ENCODE results near the gene SUMO1.
A peak's percentile ranks its signal among the peaks of the same experiment; 100 is the strongest.
"Not testable (repeated sequence)": the region's sequence is repeated elsewhere in the genome, so short reads cannot be mapped to it uniquely, and the experiment has no call there.

SUMO1 gene

GRCh38 chr2:202238234-202239197 lies at the start of gene SUMO1:
TSS of gene SUMO1 (minus strand) at chr2:202238597. CDS start at chr2:202238451, 146 bp downstream.
- peak; percentile 86 for DNase-seq

GRCh38 chr2:202286595-202286994 lies 48.2 kb upstream of the SUMO1 start:
- DNase-seq, result no peak

- DNase-seq, result peak; percentile 50
These were observed 40.5 kb upstream of the SUMO1 start for GRCh38 chr2:202278944-202279343.

GRCh38 chr2:202278036-202278760 lies 39.8 kb upstream of the SUMO1 start:
- no peak for DNase-seq

GRCh38 chr2:202276078-202276720 lies 37.8 kb upstream of the SUMO1 start:
- not testable (repeated sequence) for DNase-seq

- DNase-seq, result no peak
These were observed 32.1 kb upstream of the SUMO1 start for GRCh38 chr2:202270487-202270886.

- DNase-seq, result no peak
These were observed 31.2 kb upstream of the SUMO1 start for GRCh38 chr2:202269585-202269984.

GRCh38 chr2:202267495-202267894 lies 29.1 kb upstream of the SUMO1 start:
- no peak for DNase-seq

GRCh38 chr2:202265467-202266277 lies 27.3 kb upstream of the SUMO1 start, which contains the start of gene NOP58:
TSS of gene NOP58 (plus strand) at chr2:202265763. CDS start at chr2:202265942, 179 bp downstream.
- peak; percentile 91 for DNase-seq

- DNase-seq, result no peak
These were observed 23.1 kb upstream of the SUMO1 start for GRCh38 chr2:202261531-202261930.

GRCh38 chr2:202251494-202251893 lies 13.1 kb upstream of the SUMO1 start:
- DNase-seq, result no peak

GRCh38 chr2:202249521-202250253 lies 11.3 kb upstream of the SUMO1 start:
- no peak for DNase-seq

- DNase-seq, result not testable (repeated sequence)
These were observed 9.3 kb upstream of the SUMO1 start for GRCh38 chr2:202247710-202248109.

- DNase-seq, result no peak
These were observed 587 bp downstream of the SUMO1 start for GRCh38 chr2:202237787-202238233.

GRCh38 chr2:202221873-202222272 lies 16.5 kb downstream of the SUMO1 start:
- DNase-seq, result no peak

- DNase-seq, result no peak
These were observed 23.2 kb downstream of the SUMO1 start for GRCh38 chr2:202215179-202215578.

GRCh38 chr2:202208526-202208925 lies 29.9 kb downstream of the SUMO1 start:
- no peak for DNase-seq

- no peak for DNase-seq
These were observed 33.5 kb downstream of the SUMO1 start for GRCh38 chr2:202204855-202205254.

GRCh38 chr2:202203348-202203747 lies 35.0 kb downstream of the SUMO1 start:
- no peak for DNase-seq

- no peak for DNase-seq
These were observed 36.9 kb downstream of the SUMO1 start for GRCh38 chr2:202201220-202202160.

Data from NCI-H1436 (cell line).